OCI-LY1 (cell line): ENCODE data around the gene FBL.
"Not testable (repeated sequence)": the region's sequence is repeated elsewhere in the genome, so short reads cannot be mapped to it uniquely, and the experiment has no call there.

Experiments
- CTCF ChIP-seq: fragments of 200-600 bp; sonication (generic), shearing (Covaris generic); IDR thresholded peaks from 2 replicates; pipeline ENCODE4 v1.5.1; 2017; ENCODE audit warnings: mild to moderate bottlenecking, antibody characterized with exemption, low read length, moderate library complexity, mixed read lengths
- EZH2 ChIP-seq: fragments of 200-600 bp; sonication (generic), shearing (Covaris generic); IDR thresholded peaks from 2 replicates; pipeline ENCODE4 v1.8.0; 2017; ENCODE audit warnings: borderline replicate concordance, mixed run types, mild to moderate bottlenecking, antibody characterized with exemption, low read length, moderate library complexity, mixed read lengths

GRCh38 chr19:39808688-39809087 is 37.5 kb downstream of the FBL start:
- not testable (repeated sequence) for TF ChIP-seq EZH2, CTCF
